ENCODE measurements around the gene HAVCR2. TPM values are rescaled to one million over a fixed set of nuclear protein-coding genes. Genes with fewer than 3 reads are reported as not detected.

Gene HAVCR2
- total RNA-seq, 2 experiments from 2014 or later, result 23.2 to 24.3 TPM

Other genes starting within 250 kb of the HAVCR2 start
- gene TIMD4, start 145.8 kb downstream of the HAVCR2 start, total RNA-seq, result 1 to 10 TPM; 1.8 to 3.1 TPM
- gene HAVCR1, start 49.9 kb downstream of the HAVCR2 start, total RNA-seq, result under 1 TPM; 0.27 to 0.40 TPM
- gene MED7, start 33.8 kb upstream of the HAVCR2 start, total RNA-seq, result 10 to 100 TPM; 17.2 to 19.2 TPM
- gene GARIN3, start 57.2 kb upstream of the HAVCR2 start, total RNA-seq, result 1 to 10 TPM; 1.3 to 1.4 TPM
- 100 to 1,000 TPM; 236 to 240 TPM for gene ITK, start 71.8 kb upstream of the HAVCR2 start, total RNA-seq
- 100 to 1,000 TPM; 319 to 321 TPM for gene CYFIP2, start 157.1 kb upstream of the HAVCR2 start, total RNA-seq

All from activated CD4-positive, alpha-beta memory T cell treated with anti-CD3 and anti-CD28 coated beads for 36 hours (primary cell).